ENCODE data around the gene PSMB5.
A peak's percentile ranks its signal among the peaks of the same experiment; 100 is the strongest.

Gene PSMB5

DNA sequence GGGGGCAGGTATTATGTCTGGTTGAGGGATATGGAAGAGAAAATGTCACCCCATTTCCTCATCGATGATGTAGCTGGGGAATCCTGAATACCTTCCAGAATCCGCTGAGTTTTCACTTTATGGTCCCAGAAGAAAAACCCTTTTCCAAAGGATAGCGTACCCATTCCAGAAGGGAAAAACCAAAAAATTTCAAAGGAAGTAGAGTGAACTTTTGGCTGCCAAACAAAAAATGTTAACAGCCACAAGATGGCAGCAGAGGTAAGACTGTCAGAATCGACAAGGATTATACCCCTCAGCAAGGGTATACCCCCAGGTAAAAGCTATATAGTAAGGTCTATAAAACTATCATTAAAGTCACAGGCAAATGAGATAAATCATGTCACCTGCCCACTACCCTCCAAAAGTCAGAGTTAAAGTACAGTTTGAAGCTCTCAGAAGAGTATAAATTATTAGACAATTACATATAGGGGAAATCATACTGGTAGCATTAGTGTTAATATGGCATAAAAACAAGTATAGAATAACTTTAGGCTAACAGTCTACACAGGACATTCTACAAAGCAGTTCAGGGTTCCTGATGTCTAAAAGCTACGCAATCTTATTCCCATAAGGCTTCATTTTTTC, 42.2 kb upstream of the PSMB5 start:
- Histone ChIP-seq H3K36me3 (peaks cover 86% of the 10 kb centered on the region), H3K9me3 (ENCODE audit: severe bottlenecking) (no peaks in the 10 kb centered on the region), H3K4me3 (ENCODE audit: low read depth, low read length) (no peak overlapping the region), H3K27ac (no peak overlapping the region), H3K27me3 (ENCODE audit: insufficient read depth, low read depth, severe bottlenecking) (no peaks in the 10 kb centered on the region)
- TF ChIP-seq, protein P1, sequence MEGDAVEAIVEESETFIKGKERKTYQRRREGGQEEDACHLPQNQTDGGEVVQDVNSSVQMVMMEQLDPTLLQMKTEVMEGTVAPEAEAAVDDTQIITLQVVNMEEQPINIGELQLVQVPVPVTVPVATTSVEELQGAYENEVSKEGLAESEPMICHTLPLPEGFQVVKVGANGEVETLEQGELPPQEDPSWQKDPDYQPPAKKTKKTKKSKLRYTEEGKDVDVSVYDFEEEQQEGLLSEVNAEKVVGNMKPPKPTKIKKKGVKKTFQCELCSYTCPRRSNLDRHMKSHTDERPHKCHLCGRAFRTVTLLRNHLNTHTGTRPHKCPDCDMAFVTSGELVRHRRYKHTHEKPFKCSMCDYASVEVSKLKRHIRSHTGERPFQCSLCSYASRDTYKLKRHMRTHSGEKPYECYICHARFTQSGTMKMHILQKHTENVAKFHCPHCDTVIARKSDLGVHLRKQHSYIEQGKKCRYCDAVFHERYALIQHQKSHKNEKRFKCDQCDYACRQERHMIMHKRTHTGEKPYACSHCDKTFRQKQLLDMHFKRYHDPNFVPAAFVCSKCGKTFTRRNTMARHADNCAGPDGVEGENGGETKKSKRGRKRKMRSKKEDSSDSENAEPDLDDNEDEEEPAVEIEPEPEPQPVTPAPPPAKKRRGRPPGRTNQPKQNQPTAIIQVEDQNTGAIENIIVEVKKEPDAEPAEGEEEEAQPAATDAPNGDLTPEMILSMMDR (IDR thresholded peaks at IDR 0.05; ENCODE audit: low read depth, low read length): peak; percentile 40
- DNase-seq: no peak

DNA sequence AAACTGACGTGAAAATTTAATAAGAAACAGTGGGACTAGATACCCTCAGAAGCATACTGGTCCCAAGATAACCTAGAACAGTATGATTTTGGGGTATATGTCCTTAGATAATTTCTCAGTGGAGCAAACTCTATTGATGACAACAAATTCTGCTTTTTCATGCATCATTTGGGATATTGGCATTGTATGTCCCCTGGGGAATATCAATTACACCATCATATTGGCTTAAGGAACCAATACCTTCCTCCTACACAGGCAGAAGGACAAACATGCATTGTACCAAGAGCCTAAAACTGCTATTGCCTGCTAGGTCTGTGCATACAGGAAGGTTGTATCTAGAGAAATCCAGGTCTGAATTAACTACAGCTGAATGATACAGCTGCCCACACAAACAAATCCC, 40.2 kb upstream of the PSMB5 start:
- Histone ChIP-seq H3K9me3 (ENCODE audit: severe bottlenecking) (no peaks in the 10 kb centered on the region), H3K27ac (no peak overlapping the region), H3K27me3 (ENCODE audit: insufficient read depth, low read depth, severe bottlenecking) (no peaks in the 10 kb centered on the region), H3K36me3 (peaks cover 69% of the 10 kb centered on the region), H3K4me3 (ENCODE audit: low read depth, low read length) (no peak overlapping the region)
- no peak for DNase-seq
- TF ChIP-seq, protein P1 (IDR thresholded peaks at IDR 0.05; ENCODE audit: low read depth, low read length): no peak

DNA sequence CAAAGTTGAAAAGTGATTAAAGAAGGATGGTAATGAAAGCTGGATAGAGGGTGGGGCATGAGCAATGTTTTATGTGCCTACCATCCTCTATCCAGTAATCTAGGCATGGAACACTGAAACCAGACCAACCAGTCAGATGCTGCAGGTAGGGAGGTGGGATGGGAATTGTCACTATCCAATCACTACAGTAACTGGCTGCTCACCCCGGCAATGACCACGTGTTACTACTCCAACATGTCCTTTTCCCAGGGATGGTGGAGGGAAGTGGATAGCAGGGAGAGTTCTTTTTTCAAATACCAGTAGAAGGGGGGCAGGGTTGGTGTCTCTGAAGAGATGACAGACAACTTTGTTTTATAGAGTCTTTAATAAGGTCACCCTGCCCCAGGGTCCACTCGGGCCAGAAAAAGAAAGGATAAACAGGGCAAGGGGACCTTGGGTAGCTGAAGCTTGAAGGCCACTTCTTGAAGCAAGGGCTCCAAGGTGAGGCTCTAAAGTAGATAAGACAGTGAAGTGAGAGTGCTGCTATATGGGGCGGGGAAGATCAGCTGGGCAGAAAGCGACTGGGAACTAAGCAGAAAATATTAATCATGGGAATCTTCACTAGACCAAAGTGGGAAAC, 37.3 kb upstream of the PSMB5 start:
- Histone ChIP-seq H3K27ac (peak overlapping the region; percentile 86), H3K4me3 (ENCODE audit: low read depth, low read length) (peak overlapping the region; percentile 99), H3K27me3 (ENCODE audit: insufficient read depth, low read depth, severe bottlenecking) (no peaks in the 10 kb centered on the region), H3K9me3 (ENCODE audit: severe bottlenecking) (no peaks in the 10 kb centered on the region), H3K36me3 (peaks cover 62% of the 10 kb centered on the region)
- DNase-seq: no peak
- TF ChIP-seq, protein P1 (IDR thresholded peaks at IDR 0.05; ENCODE audit: low read depth, low read length): no peak

DNA sequence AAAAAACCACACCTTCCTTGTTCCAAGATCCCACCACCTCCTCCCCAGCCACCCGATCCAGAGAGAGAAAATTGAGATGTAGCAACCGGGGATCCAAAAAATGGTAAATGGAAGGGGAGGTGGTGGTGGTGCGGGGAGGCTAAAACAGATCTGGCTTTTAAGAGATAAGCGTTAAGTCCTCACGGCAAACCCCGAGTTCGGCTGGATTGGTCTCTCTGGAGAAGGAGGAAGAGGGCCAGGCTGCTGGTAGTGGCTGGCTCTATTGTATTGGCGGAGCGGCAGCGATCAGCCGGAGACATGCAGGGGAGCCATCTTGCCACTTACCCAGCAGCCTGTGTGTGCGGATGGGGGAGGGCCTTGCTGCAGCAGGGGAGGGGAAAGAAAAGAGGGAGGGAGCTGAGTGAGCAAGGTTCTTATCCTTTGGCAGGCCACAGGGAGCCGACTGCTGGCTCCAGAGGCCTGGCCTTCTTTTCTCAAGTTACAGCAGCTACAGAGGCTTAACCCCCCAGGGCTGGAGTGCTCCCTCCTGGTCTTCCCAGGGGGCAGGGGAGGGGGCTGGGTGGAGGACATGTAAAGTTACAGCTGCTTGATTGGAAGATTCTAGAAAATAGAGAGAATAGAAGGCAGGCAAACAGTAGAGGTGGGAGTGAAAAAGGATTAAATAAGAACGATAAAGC, 36.7 kb upstream of the PSMB5 start:
- TF ChIP-seq, protein P1 (IDR thresholded peaks at IDR 0.05; ENCODE audit: low read depth, low read length): 0 out of 2 replicates have a peak, but pooled peaks have one; percentile 0
- H3K9me3 ChIP-seq (ENCODE audit: severe bottlenecking): no peaks in the 10 kb centered on the region
- peak; percentile 94 for DNase-seq
- peaks cover 62% of the 10 kb centered on the region for H3K36me3 ChIP-seq
- peak overlapping the region; percentile 99 for H3K4me3 ChIP-seq (ENCODE audit: low read depth, low read length)
- H3K27ac ChIP-seq: peak overlapping the region; percentile 86
- H3K27me3 ChIP-seq (ENCODE audit: insufficient read depth, low read depth, severe bottlenecking): no peaks in the 10 kb centered on the region

DNA sequence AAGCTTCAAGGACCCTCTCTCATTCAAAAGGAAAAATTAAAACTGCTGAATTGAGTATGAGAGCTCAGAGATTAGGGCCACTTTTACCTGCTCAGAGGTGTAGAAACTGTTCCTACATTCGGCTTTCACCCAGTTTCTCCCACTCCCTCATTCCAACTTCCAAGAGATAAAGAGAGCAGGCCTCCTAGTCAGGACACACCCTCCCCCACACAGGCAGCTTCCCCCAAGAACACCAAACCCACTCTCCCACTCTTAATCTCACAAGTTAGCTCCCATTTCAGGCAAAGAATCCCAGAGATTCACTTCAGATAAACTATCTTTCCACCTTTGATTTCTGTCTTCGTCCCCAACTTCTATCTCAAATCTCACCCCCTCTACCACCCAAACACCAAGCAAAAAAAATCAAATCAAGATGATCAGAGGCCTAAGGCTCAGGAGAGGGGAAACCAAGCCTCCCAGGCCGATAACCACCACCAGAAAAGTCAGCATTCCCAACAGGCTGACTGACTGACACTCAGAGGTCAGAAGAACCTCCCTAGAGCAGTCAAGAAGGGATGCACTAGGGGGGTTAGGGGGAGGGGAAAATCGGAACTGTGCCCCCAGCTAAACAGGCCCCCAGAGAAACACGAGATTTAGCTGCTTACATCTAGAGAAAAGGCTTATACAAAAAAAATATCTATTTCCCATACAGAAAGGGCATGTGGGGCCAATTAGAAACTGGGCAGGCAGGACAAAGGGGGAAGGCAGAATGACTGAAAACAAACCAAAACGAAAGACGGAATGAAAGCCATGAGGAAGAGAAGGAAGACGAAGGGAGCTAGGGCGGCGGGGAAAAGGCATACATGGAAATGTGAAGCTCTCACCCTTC, 35.8 kb upstream of the PSMB5 start:
- H3K4me3 ChIP-seq (ENCODE audit: low read depth, low read length): peak overlapping the region; percentile 99
- no peaks in the 10 kb centered on the region for H3K9me3 ChIP-seq (ENCODE audit: severe bottlenecking)
- H3K27me3 ChIP-seq (ENCODE audit: insufficient read depth, low read depth, severe bottlenecking): no peaks in the 10 kb centered on the region
- DNase-seq: no peak
- TF ChIP-seq, protein P1 (IDR thresholded peaks at IDR 0.05; ENCODE audit: low read depth, low read length): no peak
- H3K27ac ChIP-seq: peak overlapping the region; percentile 86
- H3K36me3 ChIP-seq: peaks cover 62% of the 10 kb centered on the region
